ENCODE results near the gene TSPY1. TPM values are rescaled to one million over a fixed set of nuclear protein-coding genes. Genes with fewer than 3 reads are reported as not detected.
"Not testable (repeated sequence)": the region's sequence is repeated elsewhere in the genome, so short reads cannot be mapped to it uniquely, and the experiment has no call there.

TSPY1 gene
- not detected in 2 replicates for total RNA-seq (2014; rRNA removed)
- not detected for polyA plus RNA-seq (2012)

DNA sequence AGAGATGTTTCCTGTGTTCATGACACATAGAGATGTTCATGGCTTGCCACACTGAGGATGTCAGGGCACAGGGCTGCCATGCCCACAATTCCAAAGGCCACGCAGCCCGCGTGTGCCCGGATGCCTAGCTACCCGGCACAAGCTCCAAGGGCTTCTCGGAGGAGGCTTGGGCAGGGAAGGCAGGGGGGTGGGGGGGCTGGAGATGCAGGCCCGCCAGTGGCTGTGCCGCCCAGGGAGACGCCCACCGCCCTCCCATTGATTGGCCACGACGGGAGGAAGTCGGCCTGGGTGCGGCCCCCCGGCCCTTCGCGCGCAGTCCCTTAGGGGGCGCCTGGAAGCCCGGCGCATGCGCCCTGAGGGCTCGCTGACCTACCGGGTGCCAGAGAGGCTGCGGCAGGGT is at the start of gene TSPY1:
Gene TSPY1 (plus strand): TSS at position 301 of the 400 bp plus-strand sequence. CDS start 46 bp downstream, at position 347.
- not testable (repeated sequence) for DNase-seq (ENCODE audit: low read depth)

DNA sequence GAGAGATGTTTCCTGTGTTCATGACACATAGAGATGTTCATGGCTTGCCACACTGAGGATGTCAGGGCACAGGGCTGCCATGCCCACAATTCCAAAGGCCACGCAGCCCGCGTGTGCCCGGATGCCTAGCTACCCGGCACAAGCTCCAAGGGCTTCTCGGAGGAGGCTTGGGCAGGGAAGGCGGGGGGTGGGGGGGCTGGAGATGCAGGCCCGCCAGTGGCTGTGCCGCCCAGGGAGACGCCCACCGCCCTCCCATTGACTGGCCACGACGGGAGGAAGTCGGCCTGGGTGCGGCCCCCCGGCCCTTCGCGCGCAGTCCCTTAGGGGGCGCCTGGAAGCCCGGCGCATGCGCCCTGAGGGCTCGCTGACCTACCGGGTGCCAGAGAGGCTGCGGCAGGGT is 20.2 kb downstream of the TSPY1 start, which contains the start of gene TSPY9:
Gene TSPY9 (plus strand): TSS at position 301 of the 400 bp plus-strand sequence. CDS start 46 bp downstream, at position 347.
- DNase-seq (ENCODE audit: low read depth) = not testable (repeated sequence)

DNA sequence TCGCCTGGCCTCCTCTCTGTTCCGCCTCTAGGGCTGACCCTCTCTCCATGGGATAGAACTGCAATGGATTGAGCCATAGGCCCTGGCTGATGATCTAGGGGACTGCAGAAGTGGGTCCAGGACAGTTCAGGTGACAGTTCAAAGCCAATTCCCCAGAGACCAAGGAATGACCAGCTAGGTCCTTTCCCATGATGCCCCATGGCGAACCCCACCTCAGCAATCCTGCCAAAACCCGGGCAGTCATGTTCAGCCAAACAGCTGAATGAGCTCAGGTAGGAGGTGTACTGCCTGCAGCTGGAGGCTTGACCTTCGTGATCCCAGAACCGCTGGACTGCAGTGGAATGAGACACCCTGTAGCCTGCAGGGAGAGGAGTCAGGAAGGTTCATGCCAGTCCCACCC is 37.6 kb downstream of the TSPY1 start:
- not testable (repeated sequence) for DNase-seq (ENCODE audit: low read depth)

GRCh38 chrY:9516287-9516686 is 49.5 kb downstream of the TSPY1 start:
- DNase-seq (ENCODE audit: low read depth) = not testable (repeated sequence)

Other genes starting within 250 kb of the TSPY1 start
- not detected in 2 replicates for gene TSPY4, start 129.5 kb upstream of the TSPY1 start, total RNA-seq (2014; rRNA removed)
- gene TSPY8, start 109.2 kb upstream of the TSPY1 start, total RNA-seq (2014; rRNA removed) = not detected in 2 replicates
- not detected in 2 replicates for gene TSPY3, start 68.5 kb upstream of the TSPY1 start, total RNA-seq (2014; rRNA removed)
- not detected in 2 replicates for gene TSPY9, start 20.3 kb downstream of the TSPY1 start, total RNA-seq (2014; rRNA removed)
- gene TSPY10, start 60.9 kb downstream of the TSPY1 start, total RNA-seq (2014; rRNA removed) = not detected in 2 replicates